Measurements from ENCODE around the gene AARS2.

AARS2 gene

GRCh38 chr6:44272529-44272928, 40.6 kb downstream of the AARS2 start:
- no peak overlapping the region for H3K27ac ChIP-seq
- TF ChIP-seq CTCF (conservative IDR thresholded peaks at IDR 0.05) (no peak), ZFX (IDR thresholded peaks at IDR 0.05) (no peak)

GRCh38 chr6:44271914-44272313, 41.2 kb downstream of the AARS2 start:
- TF ChIP-seq ZFX (IDR thresholded peaks at IDR 0.05), result no peak
- TF ChIP-seq CTCF (conservative IDR thresholded peaks at IDR 0.05), result no peak
- H3K27ac ChIP-seq, result no peak overlapping the region

- no peak overlapping the region for H3K27ac ChIP-seq
- TF ChIP-seq ZFX (IDR thresholded peaks at IDR 0.05) (no peak), CTCF (conservative IDR thresholded peaks at IDR 0.05) (no peak)
These were observed 41.8 kb downstream of the AARS2 start for GRCh38 chr6:44271406-44271723.

GRCh38 chr6:44270526-44271405, 42.4 kb downstream of the AARS2 start:
- no peak for TF ChIP-seq CTCF (conservative IDR thresholded peaks at IDR 0.05)
- no peak for TF ChIP-seq ZFX (IDR thresholded peaks at IDR 0.05)
- H3K27ac ChIP-seq, result no peak overlapping the region

GRCh38 chr6:44269921-44270525, 43.1 kb downstream of the AARS2 start, which contains the start of gene TMEM151B:
TMEM151B (plus strand) TSS chr6:44270450; CDS start chr6:44270743, 293 bp downstream.
- H3K27ac ChIP-seq, result no peak within 1 kb of the TSS
- no peak for TF ChIP-seq CTCF (conservative IDR thresholded peaks at IDR 0.05)

GRCh38 chr6:44269178-44269920, 43.8 kb downstream of the AARS2 start:
- no peak for TF ChIP-seq ZFX (IDR thresholded peaks at IDR 0.05)
- TF ChIP-seq CTCF (conservative IDR thresholded peaks at IDR 0.05), result no peak
- no peak overlapping the region for H3K27ac ChIP-seq
